Ovary (tissue), 9 donors: Measurements from ENCODE around the gene SPATA12. TPM values are rescaled to one million over a fixed set of nuclear protein-coding genes. Genes with fewer than 3 reads are reported as not detected.

ENCODE experiments used
- DNase-seq, 5 donors: peaks; one replicate each; pipeline ENCODE4 v3.0.0-alpha.2; 2019 to 2020
- H3K27ac ChIP-seq, 2 donors: fragments of 200-600 bp; one replicate each; pipeline versions ENCODE4 v1.5.1 to v1.8.0; 2019 to 2022
- H3K27me3 ChIP-seq: fragments of 200-600 bp; one replicate; pipeline ENCODE4 v1.8.0; 2022
- H3K36me3 ChIP-seq: fragments of 200-600 bp; sonication (generic); one replicate; pipeline ENCODE4 v1.5.1; 2019
- H3K4me1 ChIP-seq: one replicate; pipeline ENCODE4 v1.8.1; 2013; ENCODE audit warnings: mild to moderate bottlenecking, moderate library complexity; ENCODE audit not compliant: insufficient read depth
- H3K4me3 ChIP-seq: fragments of 200-600 bp; sonication (generic); one replicate; pipeline ENCODE4 v1.5.1; 2017
- H3K9me3 ChIP-seq, 2 donors: fragments of 200-600 bp in 1 of 2; sonication (generic) in 1 of 2; one replicate each; pipeline versions ENCODE4 v1.5.1 to v1.8.1; 2013 to 2019; ENCODE audit warnings: mild to moderate bottlenecking in 1 of 2, moderate library complexity in 1 of 2
- CTCF ChIP-seq, 3 donors: fragments of 450-650 bp in 2 of 3; fragments of 200-600 bp in 1 of 3; IDR thresholded peaks; one replicate each; pipeline versions ENCODE4 v1.5.1 to v1.8.0; 2016 to 2022; ENCODE audit warnings: antibody characterized with exemption in 3 of 3, mild to moderate bottlenecking in 1 of 3
- EP300 ChIP-seq: sonication (generic); formaldehyde crosslinking; IDR thresholded peaks from one replicate; pipeline ENCODE4 v1.6.1; 2017; ENCODE audit warnings: antibody characterized with exemption
- POLR2A ChIP-seq: fragments of 450-650 bp; IDR thresholded peaks from one replicate; pipeline ENCODE4 v1.6.1; 2017; ENCODE audit warnings: antibody characterized with exemption, mild to moderate bottlenecking, moderate library complexity
- WGBS, 3 donors: extraction: QIAGEN DNeasy Blood & Tissue Kit in 1 of 3; methylation state at CpG; one replicate each; pipeline versions ENCODE4 v1.1.5 to v1.1.7; 2013 to 2017; 5-methylcytosine and 5-hydroxymethylcytosine counted together
- intact Hi-C, 4 donors: fragments of 100-400 bp; cut with DNase I; formaldehyde crosslinking; loops; one replicate each; pipeline versions ENCODE4 v1.11.0 to v1.15.1; 2022 to 2023
- polyA plus RNA-seq, 2 donors: library from polyadenylated mRNA; stranded (reverse); fragments of 200-250 nt in 1 of 2; fragments of 350-450 nt in 1 of 2; fragmentation: Illumina TruSeq in 1 of 2; extraction: RNeasy Lipid Tissue Mini Kit (QIAGEN cat#74804) in 1 of 2; gene quantifications; one replicate each; pipeline ENCODE4 v1.2.3, GENCODE V29; 2013 to 2014
- total RNA-seq, 7 donors: library from RNA; depleted of rRNA in 2 of 7; stranded (reverse); fragments of >200 nt in 2 of 7; fragmentation: NEBNext Ultra II Directional in 3 of 7; extraction: Animal tissue kit (Norgen Biotek cat#: 25700) in 3 of 7; gene quantifications; one replicate each; pipeline versions ENCODE4 v1.1.0 to v1.2.4, GENCODE V29; 2016 to 2023
- donor health status: DM: no; HTN: no; CAD: no; lungs with moderate emphysema.
- donor health status: DM: no; HTN: no; CAD: no.
- donor health status: Bipolar disorder and iron deficiency.
- donor health status: DM: yes; HTN: yes; CAD: no.
- donor health status: DM: no; HTN: no; CAD: no.
- donor health status: DM: yes; HTN: yes; CAD: no.

The SPATA12 gene
- total and polyA plus RNA-seq, 9 donors, result 0.02 to 0.12 (median 0.10) TPM; not detected in 5

GRCh38 chr3:57065588-57065987, 5.1 kb downstream of the SPATA12 start:
- WGBS, 3 donors, result 90 to 97% (median 95%) methylated on average over 3 of the region's 3 CpGs
- Histone ChIP-seq H3K4me3 (no peak overlapping the region), H3K9me3 (no peaks in the 10 kb centered on the region), H3K27me3 (no peaks in the 10 kb centered on the region), H3K4me1 (peaks cover 7% of the 10 kb centered on the region), H3K27ac (no peak overlapping the region), H3K36me3 (no peaks in the 10 kb centered on the region)
- no peak for DNase-seq
- TF ChIP-seq POLR2A (no peak), EP300 (no peak), CTCF (IDR thresholded peaks at IDR 0.05) (no peak)
- intact Hi-C loops, result no loop called here

DNA sequence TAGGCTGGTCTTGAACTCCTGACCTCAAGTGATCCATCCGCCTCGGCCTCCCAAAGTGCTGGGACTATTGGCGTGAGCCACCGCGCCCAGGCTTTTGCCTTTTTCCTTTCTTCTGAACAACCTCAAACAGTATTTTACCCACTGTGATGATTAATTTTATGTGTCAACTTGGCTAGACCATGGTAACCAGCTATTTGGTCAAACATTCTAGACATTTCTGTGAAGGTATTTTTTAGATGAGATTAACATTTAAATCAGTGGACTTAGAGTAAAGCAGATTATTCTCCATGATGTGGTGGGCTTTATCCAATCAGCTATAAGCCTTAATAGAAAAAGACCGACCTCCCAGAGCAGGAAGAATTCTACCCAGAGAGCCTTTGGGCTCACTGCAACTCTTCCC, 6.0 kb downstream of the SPATA12 start:
- no peaks in the 10 kb centered on the region for H3K36me3 ChIP-seq
- intact Hi-C loops, result no loop called here
- H3K9me3 ChIP-seq, result no peaks in the 10 kb centered on the region
- H3K27ac ChIP-seq, result no peak overlapping the region
- TF ChIP-seq EP300, result no peak
- TF ChIP-seq CTCF (IDR thresholded peaks at IDR 0.05), result no peak
- DNase-seq, result no peak
- WGBS, 3 donors, result 93 to 97% (median 96%) methylated on average over 6 of the region's 6 CpGs
- no peak overlapping the region for H3K4me3 ChIP-seq
- peaks cover 6% of the 10 kb centered on the region for H3K4me1 ChIP-seq
- H3K27me3 ChIP-seq, result no peaks in the 10 kb centered on the region

DNA sequence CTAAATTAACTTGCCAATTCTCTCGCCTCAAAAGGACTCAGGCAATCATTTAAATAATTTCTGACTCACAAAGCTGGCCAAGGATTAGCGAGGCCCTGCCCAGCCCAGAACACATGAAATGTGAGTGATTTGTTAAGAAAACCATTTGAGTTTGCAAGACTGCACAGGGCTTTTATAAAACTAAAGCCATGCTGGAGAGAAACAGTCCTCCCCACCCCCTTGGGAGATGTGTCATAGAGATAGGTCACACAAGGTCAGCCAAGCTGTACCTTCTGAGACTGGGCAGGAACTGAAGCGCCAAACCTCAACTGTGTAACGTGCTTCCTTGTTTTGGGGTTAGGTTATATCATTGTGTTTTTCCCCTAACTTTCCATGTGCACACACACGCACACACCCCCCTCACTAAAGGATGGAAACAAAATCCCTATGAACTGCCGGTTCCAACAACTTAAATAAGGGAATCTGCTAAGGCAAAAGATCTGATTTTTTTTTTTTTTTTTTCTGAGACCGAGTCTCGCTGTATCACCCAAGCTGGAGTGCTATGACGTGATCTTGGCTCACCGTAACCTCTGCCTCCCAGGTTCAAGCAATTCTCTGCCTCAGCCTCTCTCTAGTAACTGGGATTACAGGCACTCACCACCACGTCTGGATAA, 8.1 kb downstream of the SPATA12 start:
- H3K4me1 ChIP-seq, result peaks cover 4% of the 10 kb centered on the region
- no peak for TF ChIP-seq EP300
- no peak for TF ChIP-seq POLR2A
- no peak for TF ChIP-seq CTCF (IDR thresholded peaks at IDR 0.05)
- peak in 1 of 5 donors; percentile 37 for DNase-seq
- H3K4me3 ChIP-seq, result no peak overlapping the region
- intact Hi-C loops, result no loop called here
- H3K27ac ChIP-seq, result no peak overlapping the region
- no peaks in the 10 kb centered on the region for H3K9me3 ChIP-seq
- H3K36me3 ChIP-seq, result no peaks in the 10 kb centered on the region
- WGBS, 3 donors, result 50 to 74% (median 60%) methylated on average over 11 of the region's 11 CpGs
- no peaks in the 10 kb centered on the region for H3K27me3 ChIP-seq

DNA sequence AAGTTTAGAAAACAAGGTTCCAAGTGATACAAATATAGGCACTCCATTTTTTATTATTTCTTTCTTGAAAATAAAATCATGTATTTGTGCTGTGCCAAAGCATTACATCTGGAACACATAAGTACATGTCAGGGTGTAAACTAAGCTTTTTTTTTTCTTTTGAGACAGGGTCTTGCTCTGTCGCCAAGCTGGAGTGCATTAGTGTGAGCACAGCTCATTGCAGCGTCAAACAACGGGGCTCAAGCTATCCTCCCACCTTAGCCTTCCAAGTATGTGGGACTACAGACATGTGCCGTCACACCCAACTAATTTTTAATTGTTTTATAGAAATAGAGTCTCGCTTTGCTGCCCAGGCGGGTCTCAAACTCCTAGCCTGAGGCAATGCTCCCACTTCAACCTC, 9.0 kb downstream of the SPATA12 start:
- no peak for DNase-seq
- Histone ChIP-seq H3K27ac (no peak overlapping the region), H3K36me3 (no peaks in the 10 kb centered on the region), H3K27me3 (no peaks in the 10 kb centered on the region), H3K4me1 (peaks cover 4% of the 10 kb centered on the region), H3K4me3 (no peak overlapping the region), H3K9me3 (no peaks in the 10 kb centered on the region)
- intact Hi-C loops, result no loop called here
- WGBS, 3 donors, result 31 to 74% (median 46%) methylated on average over 6 of the region's 6 CpGs
- no peak for TF ChIP-seq EP300
- no peak for TF ChIP-seq CTCF (IDR thresholded peaks at IDR 0.05)
- TF ChIP-seq POLR2A, result no peak
